Stomach (tissue), 4 donors: ENCODE results near the gene VCL.

Experiments used
- EP300 ChIP-seq: sonication (generic); formaldehyde crosslinking; IDR thresholded peaks from one replicate; pipeline ENCODE4 v1.6.1; 2017; ENCODE audit warnings: antibody characterized with exemption
- POLR2A ChIP-seq, 4 donors: fragments of 450-650 bp; IDR thresholded peaks; one replicate each; pipeline ENCODE4 v1.6.1; 2016; ENCODE audit warnings: antibody characterized with exemption in 4 of 4, control low read depth in 2 of 4, mild to moderate bottlenecking in 1 of 4, moderate library complexity in 1 of 4
- POLR2AphosphoS5 ChIP-seq, 3 donors: sonication (generic); formaldehyde crosslinking; IDR thresholded peaks; one replicate each; pipeline ENCODE4 v1.6.1; 2016; ENCODE audit warnings: antibody characterized with exemption in 3 of 3
- TF ChIP-seq, protein P1 (sequence below), 7 experiments: fragments of 450-650 bp in 4 of 7; fragments of 200-600 bp in 3 of 7; sonication (generic) in 3 of 7; IDR thresholded peaks; one replicate each; pipeline ENCODE4 v1.5.1; 2016 to 2019; ENCODE audit warnings: antibody characterized with exemption in 7 of 7, control low read depth in 2 of 7, mild to moderate bottlenecking in 1 of 7

DNA sequence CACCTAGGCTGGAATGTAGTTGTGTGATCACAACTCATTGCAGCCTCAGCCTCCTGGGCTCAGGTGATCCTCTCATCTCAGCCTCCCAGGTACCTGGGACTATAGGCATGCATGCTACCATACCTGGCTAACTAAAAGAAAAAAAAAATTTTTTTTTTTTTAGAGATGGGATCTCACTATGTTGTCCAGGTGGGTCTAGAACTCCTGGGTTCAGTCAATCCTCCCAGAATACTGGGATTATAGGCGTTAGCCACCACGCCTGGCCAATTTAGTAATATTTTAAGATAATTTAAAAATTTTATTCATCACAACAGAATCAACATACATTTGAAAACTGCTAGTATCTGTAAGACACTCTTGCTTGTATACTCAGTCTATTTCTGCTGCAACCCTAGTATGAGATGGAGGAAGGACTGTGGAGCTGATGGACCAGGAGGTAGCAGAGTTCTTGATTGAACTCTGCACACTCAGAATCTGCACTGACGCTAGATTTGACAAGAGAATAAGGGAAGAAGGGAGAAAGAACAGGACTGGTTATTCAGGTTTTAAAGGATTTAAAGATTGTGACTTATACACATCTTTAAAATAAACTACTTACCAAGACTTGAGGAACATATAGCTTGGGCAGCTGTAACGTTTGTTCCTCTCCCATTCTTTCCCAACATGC lies 57.6 kb downstream of the VCL start:
- TF ChIP-seq, protein P1, sequence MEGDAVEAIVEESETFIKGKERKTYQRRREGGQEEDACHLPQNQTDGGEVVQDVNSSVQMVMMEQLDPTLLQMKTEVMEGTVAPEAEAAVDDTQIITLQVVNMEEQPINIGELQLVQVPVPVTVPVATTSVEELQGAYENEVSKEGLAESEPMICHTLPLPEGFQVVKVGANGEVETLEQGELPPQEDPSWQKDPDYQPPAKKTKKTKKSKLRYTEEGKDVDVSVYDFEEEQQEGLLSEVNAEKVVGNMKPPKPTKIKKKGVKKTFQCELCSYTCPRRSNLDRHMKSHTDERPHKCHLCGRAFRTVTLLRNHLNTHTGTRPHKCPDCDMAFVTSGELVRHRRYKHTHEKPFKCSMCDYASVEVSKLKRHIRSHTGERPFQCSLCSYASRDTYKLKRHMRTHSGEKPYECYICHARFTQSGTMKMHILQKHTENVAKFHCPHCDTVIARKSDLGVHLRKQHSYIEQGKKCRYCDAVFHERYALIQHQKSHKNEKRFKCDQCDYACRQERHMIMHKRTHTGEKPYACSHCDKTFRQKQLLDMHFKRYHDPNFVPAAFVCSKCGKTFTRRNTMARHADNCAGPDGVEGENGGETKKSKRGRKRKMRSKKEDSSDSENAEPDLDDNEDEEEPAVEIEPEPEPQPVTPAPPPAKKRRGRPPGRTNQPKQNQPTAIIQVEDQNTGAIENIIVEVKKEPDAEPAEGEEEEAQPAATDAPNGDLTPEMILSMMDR (IDR thresholded peaks at IDR 0.05) = no peak
- TF ChIP-seq EP300 (no peak), POLR2A (IDR thresholded peaks at IDR 0.05) (no peak), POLR2AphosphoS5 (IDR thresholded peaks at IDR 0.05) (no peak)
